ENCODE data around the gene ADGRD1. TPM values are rescaled to one million over a fixed set of nuclear protein-coding genes. Genes with fewer than 3 reads are reported as not detected.

ADGRD1 gene
- polyA plus RNA-seq, 3 donors: 4.7 to 17.9 (median 4.9) TPM

DNA sequence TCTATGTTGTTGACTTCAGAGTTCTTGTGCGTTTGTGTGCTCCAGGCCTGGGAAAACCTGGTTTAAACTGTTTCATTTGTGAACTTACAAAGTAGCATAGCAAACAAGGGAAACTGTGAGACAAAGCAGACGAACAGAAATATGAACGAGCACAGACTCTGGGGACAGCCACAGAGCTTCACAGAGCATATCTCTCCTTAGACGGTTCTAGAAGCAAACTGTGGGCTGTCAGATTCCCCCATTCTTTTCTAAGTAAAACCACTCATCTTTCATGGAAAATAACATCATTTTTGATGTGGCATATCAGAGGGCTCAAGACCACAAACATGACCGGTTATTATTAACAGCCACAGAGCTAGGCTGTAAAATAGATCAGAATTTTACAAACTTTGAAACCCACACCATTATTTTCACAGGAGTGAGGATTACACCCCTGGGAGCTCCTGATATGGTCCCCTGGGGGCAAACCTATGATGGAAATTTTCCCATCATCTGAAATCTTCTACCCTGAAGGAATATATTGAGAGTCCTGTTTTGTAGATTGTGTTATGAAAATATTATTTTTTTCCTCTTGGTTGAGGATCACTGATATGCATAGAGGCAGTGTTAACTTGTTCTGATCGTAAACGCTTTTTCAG lies 102.0 kb downstream of the ADGRD1 start:
- no peak overlapping the region for H3K9ac ChIP-seq (ENCODE audit: insufficient read depth, low read length, poor library complexity, severe bottlenecking)
- no peak overlapping the region for H3K4me2 ChIP-seq (replicated peaks; ENCODE audit: extremely low read depth, low read length, poor library complexity, severe bottlenecking)
- TF ChIP-seq, protein P1, sequence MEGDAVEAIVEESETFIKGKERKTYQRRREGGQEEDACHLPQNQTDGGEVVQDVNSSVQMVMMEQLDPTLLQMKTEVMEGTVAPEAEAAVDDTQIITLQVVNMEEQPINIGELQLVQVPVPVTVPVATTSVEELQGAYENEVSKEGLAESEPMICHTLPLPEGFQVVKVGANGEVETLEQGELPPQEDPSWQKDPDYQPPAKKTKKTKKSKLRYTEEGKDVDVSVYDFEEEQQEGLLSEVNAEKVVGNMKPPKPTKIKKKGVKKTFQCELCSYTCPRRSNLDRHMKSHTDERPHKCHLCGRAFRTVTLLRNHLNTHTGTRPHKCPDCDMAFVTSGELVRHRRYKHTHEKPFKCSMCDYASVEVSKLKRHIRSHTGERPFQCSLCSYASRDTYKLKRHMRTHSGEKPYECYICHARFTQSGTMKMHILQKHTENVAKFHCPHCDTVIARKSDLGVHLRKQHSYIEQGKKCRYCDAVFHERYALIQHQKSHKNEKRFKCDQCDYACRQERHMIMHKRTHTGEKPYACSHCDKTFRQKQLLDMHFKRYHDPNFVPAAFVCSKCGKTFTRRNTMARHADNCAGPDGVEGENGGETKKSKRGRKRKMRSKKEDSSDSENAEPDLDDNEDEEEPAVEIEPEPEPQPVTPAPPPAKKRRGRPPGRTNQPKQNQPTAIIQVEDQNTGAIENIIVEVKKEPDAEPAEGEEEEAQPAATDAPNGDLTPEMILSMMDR (IDR thresholded peaks at IDR 0.05): no peak
- H3K27ac Mint-ChIP-seq: no peak overlapping the region
- H3K4me3 Mint-ChIP-seq: no peak overlapping the region
- WGBS (ENCODE audit: insufficient coverage): 88% methylated on average over 4 of the region's 7 CpGs
- no peaks in the 10 kb centered on the region for H3K4me1 Mint-ChIP-seq
- H3K27ac ChIP-seq (ENCODE audit: low read depth in 1 of 2, low read length in 2 of 2): no peak overlapping the region
- peaks cover 10 to 28% (median 19%) of the 10 kb centered on the region in 3 donors for H3K27me3 Mint-ChIP-seq (ENCODE audit: low read depth in 3 of 3)
- no peaks in the 10 kb centered on the region for H3K4me1 ChIP-seq (ENCODE audit: control insufficient read depth in 1 of 2, insufficient read depth in 2 of 2, low read length in 2 of 2)
- DNase-seq: no peak
- H4K20me1 ChIP-seq (ENCODE audit: insufficient read depth, low read length): peaks cover 44% of the 10 kb centered on the region
- H3K9me3 Mint-ChIP-seq: peaks cover 0 to 2% (median 0%) of the 10 kb centered on the region in 7 donors
- no peaks in the 10 kb centered on the region for H3K27me3 ChIP-seq (ENCODE audit: control insufficient read depth in 2 of 2, insufficient read depth in 2 of 2, low read length in 2 of 2)
- no peak overlapping the region for H2AFZ ChIP-seq (ENCODE audit: insufficient read depth, low read depth, low read length, poor library complexity, severe bottlenecking)
- H3K36me3 Mint-ChIP-seq: peaks cover 0 to 5% of the 10 kb centered on the region in 2 donors
- no peaks in the 10 kb centered on the region for H3K79me2 ChIP-seq (ENCODE audit: insufficient read depth, low read length)
- no peaks in the 10 kb centered on the region for H3K36me3 ChIP-seq (replicated peaks in 1 of 2; ENCODE audit: control insufficient read depth in 1 of 2, insufficient read depth in 2 of 2, low read length in 2 of 2)
- no peaks in the 10 kb centered on the region for H3K9me3 ChIP-seq (replicated peaks in 1 of 2; ENCODE audit: control insufficient read depth in 1 of 2, insufficient read depth in 1 of 2, low read length in 2 of 2)
- intact Hi-C loops (cut with micrococcal nuclease): no loop called here
- H3K4me3 ChIP-seq (replicated peaks in 1 of 3; ENCODE audit: low read depth in 2 of 3, low read length in 3 of 3): no peak overlapping the region

DNA sequence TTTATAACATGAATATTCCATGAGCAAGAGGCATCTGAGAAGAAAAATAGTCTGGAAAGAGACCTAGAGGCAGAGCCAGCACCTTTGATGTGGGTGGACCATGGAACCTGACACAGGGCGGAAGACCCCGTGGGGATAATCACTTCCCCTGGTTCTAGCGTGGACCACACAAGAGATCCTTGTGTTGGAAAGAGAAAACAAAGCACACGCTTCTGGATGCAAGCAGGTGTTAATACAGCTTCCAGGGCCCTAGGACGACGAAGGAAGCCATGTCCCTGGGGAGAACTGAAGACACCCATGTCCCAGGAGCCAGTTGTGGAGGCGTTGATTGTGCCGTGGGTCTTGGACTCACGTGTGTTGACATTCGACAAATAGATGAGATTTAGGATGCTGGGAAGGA lies 102.9 kb downstream of the ADGRD1 start:
- Histone ChIP-seq H3K27me3 (ENCODE audit: control insufficient read depth in 2 of 2, insufficient read depth in 2 of 2, low read length in 2 of 2) (no peaks in the 10 kb centered on the region), H3K4me3 (replicated peaks in 1 of 3; ENCODE audit: low read depth in 2 of 3, low read length in 3 of 3) (no peak overlapping the region), H2AFZ (ENCODE audit: insufficient read depth, low read depth, low read length, poor library complexity, severe bottlenecking) (no peak overlapping the region), H3K9me3 (replicated peaks in 1 of 2; ENCODE audit: control insufficient read depth in 1 of 2, insufficient read depth in 1 of 2, low read length in 2 of 2) (no peaks in the 10 kb centered on the region), H3K4me2 (replicated peaks; ENCODE audit: extremely low read depth, low read length, poor library complexity, severe bottlenecking) (no peak overlapping the region), H3K36me3 (replicated peaks in 1 of 2; ENCODE audit: control insufficient read depth in 1 of 2, insufficient read depth in 2 of 2, low read length in 2 of 2) (no peaks in the 10 kb centered on the region), H3K27ac (ENCODE audit: low read depth in 1 of 2, low read length in 2 of 2) (no peak overlapping the region), H3K4me1 (ENCODE audit: control insufficient read depth in 1 of 2, insufficient read depth in 2 of 2, low read length in 2 of 2) (no peaks in the 10 kb centered on the region), H4K20me1 (ENCODE audit: insufficient read depth, low read length) (peaks cover 44% of the 10 kb centered on the region), H3K9ac (ENCODE audit: insufficient read depth, low read length, poor library complexity, severe bottlenecking) (no peak overlapping the region), H3K79me2 (ENCODE audit: insufficient read depth, low read length) (no peaks in the 10 kb centered on the region)
- no peak for DNase-seq
- intact Hi-C loops (cut with micrococcal nuclease): no loop called here
- 86% methylated on average over 10 of the region's 10 CpGs for WGBS (ENCODE audit: insufficient coverage)
- Mint-ChIP-seq H3K36me3 (peaks cover 0 to 5% of the 10 kb centered on the region in 2 donors), H3K9me3 (peaks cover 0 to 2% (median 0%) of the 10 kb centered on the region in 7 donors), H3K27me3 (ENCODE audit: low read depth in 3 of 3) (peaks cover 8 to 27% (median 19%) of the 10 kb centered on the region in 3 donors), H3K27ac (no peak overlapping the region), H3K4me1 (no peaks in the 10 kb centered on the region), H3K4me3 (no peak overlapping the region)
- TF ChIP-seq, protein P1 (IDR thresholded peaks at IDR 0.05): no peak
